GM19452 (cell line): ENCODE results near the gene GIMAP2.
A peak's percentile ranks its signal among the peaks of the same experiment; 100 is the strongest.
"Not testable (repeated sequence)": the region's sequence is repeated elsewhere in the genome, so short reads cannot be mapped to it uniquely, and the experiment has no call there.

Experiments
- ATAC-seq: cut with Tn5 transposase; IDR thresholded peaks from one replicate; pipeline ENCODE4 v1.9.1; 2021; ENCODE audit not compliant: unreplicated experiment

Gene GIMAP2

DNA sequence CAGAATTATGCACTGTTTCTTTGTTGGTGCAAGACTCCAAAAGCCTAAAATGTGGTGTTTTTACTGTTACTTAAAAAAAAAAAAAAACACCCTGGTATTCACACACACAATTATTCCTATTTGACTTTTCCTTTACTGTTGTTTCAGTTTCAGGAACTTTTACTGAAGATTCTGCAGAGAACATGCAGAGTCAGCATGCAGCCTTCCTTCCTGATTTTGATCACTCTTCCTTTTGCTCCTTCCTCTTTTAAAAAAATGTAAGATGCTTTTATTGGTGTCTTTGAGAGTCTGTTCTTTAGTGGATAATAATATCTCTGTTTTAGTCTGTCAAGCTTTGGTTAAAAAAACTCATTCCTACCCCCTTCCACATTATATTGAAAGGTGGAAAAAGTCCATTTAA is 9.2 kb upstream of the GIMAP2 start:
- ATAC-seq = not testable (repeated sequence)

DNA sequence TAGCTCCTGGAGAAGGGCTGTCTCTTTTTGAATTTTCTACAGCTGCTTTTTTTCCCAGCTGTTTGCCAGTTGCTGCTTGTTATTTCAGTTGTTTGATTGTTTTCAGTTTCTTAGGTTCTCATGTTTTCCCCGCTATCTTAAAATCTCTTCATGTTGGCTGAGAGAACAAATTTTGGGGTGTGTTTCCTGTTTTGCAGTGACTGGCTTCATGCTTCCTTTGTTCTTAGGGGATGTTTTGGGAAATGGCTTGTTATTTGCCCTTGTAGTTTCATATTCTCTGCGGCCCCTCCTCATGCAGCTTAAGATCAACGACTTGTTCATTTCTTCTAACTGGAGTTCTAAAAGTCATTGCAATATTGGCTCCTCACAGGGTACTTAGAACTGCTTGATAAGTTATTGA is 8.7 kb upstream of the GIMAP2 start:
- ATAC-seq = not testable (repeated sequence)

DNA sequence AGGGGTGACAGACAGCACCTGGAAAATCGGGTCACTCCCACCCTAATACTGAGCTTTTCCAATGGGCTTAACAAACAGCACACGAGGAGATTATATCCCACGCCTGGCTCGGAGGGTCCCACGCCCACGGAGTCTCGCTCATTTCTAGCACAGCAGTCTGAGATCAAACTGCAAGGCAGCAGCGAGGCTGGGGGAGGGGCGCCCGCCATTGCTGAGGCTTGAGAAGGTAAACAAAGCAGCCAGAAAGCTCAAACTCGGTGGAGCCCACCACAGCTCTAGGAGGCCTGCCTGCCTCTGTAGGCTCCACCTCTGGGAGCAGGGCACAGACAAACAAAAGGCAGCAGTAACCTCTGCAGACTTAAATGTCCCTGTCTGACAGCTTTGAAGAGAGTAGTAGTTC is 6.9 kb upstream of the GIMAP2 start:
- not testable (repeated sequence) for ATAC-seq

DNA sequence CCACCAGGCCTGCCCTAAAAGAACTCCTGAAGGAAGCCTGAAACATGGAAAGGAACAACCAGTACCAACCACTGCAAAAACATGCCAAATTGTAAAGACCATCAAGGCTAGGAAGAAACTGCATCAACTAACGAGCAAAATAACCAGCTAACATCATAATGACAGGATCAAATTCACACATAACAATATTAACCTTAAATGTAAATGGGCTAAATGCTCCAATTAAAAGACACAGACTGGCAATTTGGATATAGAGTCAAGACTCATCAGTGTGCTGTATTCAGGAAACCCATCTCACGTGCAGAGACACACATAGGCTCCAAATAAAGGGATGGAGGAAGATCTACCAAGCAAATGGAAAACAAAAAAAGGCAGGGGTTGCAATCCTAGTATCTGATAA is 5.1 kb upstream of the GIMAP2 start:
- not testable (repeated sequence) for ATAC-seq

DNA sequence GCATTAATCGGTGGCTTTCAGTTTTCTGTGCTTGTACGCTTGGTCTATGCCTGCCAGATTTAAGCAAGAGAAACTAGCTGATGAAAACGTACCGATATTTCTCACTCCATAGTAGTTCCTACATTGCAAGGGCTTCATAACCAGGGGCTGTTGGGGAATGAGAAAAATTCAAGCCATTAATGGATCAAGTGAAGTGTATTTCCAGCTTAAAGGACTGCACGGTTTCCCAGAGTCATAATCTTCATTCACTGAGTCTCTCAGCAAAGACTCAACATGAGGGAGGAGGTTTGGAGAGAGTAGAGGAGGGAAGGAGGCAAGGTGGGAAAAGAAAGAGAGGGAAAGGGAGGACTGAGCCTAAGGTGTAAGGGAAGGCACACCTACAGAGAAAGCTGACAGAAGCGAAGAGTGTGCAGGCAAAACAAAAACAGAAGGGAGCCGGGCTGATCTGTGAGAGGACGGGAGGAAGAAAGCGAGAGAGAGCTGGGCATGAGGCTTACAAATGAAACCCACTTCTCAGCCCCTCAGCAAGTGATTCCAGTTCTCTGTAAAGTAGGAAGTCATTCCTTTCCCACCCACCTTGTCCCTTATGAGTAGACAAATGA is 625 bp downstream of the GIMAP2 start:
- peak; percentile 43 for ATAC-seq

DNA sequence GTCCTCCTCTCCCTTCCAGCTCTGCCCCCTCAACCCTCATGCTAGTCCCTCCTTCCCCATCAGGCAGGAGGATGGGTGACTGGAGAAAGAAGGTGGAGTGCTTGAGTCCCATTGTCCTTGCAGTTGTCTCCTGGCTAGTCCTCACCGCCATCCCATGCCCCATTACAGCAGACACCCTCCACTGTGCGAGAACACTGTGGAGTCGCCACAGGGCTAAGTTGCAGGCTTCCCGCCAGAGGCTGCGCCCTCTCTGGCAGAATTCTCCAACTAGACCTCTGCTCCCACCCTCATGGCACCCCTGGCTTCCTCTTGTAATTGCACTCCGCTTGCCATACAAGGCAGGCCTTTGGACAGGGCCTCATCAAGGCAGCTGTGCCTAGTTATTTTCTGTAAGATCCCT is 3.1 kb downstream of the GIMAP2 start:
- no peak for ATAC-seq

DNA sequence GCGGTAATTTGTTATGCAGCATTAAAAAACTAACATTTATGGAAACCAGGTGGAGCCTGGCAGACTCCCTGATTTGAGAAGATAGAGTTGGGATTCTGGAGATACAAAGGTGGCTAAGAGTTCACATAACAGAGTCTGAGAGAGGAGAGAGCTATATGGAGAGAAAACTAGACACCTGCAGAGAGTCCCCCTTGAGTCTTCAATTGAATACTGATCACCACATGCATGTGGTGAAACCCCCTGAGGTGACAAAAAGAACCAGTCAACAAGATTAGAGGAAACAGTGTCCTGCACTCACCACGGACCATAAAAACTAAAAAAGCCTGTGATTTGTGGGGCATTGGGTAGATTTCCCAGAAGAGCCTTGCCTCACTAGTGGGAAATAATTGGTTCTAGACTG is 10.1 kb downstream of the GIMAP2 start:
- no peak for ATAC-seq

DNA sequence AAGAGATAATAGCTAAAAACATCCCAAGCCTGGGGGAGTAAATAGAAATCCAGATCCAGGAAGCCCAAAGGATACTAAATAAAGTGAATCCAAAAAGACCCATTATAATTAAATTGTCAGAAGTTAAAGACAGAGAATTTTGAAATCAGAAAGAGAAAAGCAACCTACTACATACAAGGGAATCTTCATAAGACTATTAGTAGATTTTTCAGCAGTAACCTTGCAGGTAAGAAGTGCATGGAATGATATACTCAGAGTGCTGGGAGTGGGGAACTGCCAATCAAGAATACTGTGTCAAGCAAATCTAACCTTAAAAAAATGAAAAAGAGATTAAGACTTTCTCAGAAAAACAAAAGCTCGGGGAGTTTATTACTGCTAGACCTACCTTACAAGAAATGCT is 17.7 kb downstream of the GIMAP2 start:
- ATAC-seq = no peak

DNA sequence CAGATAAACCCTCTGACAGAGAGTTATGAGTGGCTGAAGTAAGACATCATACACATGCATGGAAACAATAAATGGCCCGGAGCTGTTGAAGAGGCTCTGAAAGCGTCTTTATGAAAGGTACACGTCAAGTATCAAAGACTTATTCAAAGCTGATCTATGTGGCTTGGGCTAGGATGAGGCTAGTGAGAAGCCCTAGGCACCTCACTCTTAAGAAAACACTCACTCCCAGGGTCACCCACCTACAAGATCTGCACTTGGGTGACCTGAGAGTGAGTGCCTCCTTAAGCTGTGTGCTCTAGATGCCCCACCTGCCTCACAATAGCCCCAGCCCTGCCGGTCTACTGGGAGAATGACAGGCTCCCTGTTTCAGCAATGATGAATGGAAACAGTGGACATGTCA is 29.8 kb downstream of the GIMAP2 start:
- ATAC-seq = no peak

DNA sequence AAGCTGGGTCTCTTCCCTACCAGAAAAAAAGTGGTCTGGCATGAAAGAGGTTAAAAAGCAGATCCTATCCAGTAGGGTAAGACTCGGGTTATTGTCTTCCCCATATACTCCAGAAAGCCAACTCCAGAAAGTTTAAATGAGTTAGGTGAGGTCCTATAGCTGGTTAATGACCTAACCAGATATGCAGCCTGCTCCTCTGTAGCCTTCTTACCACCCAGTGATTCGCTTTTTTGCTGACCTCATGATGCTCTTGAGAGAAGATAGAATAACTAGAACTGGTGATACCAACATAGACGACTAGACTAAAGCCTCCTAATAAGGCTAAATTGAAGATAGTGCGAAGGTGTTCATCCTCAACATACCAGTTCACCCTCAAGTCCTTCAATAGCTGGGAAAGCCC is 30.2 kb downstream of the GIMAP2 start:
- no peak for ATAC-seq

DNA sequence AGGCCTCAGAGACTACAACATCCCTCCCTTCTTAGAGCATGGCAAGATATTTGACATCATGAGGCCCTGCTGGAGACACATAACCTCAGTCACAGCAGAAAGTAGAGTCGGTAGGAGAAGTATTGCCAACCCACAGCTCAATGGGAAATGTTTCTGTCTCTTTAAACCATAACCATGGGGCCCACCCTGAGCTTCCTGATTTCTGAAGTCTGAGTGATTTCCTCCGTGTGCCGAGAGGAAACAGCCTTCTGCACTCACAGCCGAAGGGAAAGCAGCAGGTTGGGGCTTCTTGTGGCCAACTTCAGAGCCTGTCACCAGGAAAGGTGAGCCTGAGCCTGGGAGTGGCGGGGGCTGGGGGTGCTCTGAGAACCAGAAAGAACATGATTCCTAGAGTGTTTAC is 30.9 kb downstream of the GIMAP2 start, which contains the start of gene GIMAP1:
Gene GIMAP1 (plus strand): TSS at position 246 of the 400 bp plus-strand sequence. CDS start 2,435 bp downstream, outside the sequence.
- no peak for ATAC-seq

DNA sequence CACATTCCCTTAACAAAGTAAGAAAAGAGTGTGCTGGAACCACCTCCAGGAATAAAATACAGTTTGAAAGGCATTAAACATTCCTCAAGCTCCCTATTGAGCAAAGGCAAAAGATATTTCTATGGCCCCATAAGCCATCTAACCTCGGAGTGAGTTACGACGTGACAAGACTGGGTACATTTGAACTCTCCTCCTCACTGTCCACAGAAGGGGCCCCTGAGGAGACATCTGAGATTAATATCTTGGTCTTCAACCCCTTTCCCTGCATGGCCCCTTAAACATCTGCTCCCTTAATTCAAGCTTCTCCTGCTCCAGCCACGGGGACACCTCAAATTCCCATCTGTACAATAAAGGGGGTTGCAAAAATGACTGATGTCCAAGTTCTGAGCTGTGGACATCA is 31.4 kb downstream of the GIMAP2 start:
- no peak for ATAC-seq

DNA sequence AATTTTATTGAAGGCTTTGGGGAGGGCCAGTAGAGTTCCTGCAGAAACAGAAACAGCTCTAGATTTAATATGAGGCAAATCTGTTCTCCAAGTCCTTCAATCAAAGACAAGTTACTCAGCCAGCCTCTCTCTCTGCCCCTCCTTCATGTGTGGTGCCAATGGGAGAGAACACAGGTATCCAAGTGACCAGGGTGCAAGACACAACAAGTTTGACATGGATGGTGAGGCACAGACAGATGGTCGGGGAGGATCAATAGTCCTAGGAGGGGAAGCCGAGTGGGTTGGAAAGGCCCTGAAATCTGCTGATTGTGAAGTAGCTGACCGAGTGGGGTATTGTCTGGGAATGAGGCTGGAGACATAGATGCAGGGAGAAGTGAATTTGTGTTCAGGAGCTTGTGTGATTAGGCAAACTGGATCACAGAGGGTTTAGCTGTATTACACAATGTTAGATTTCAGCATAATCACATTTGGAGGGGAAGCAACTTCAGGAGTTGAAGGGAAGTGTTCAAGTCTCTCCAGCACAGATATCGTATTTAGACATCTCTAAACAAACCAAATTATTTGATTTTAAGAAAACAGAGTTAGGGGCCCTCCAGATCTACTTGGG is 32.4 kb downstream of the GIMAP2 start:
- no peak for ATAC-seq

DNA sequence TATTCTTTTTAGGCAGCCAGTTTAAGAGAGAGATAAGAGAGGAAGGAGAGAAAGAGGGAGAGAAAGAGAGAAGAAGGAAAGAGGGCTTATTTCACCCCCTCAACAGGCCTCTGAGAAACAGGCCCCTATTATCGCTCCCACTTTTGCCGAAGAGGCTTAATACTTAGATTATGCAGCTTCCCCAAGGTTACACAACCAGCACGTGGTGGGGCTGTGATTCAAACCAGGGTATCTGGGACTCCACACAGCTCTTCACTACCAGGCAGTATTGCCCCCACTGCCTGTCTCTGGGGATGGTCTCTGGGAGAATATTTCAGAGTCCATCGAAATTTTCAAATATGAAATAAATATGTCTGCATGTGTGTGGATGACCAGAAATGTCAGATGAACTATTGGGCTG is 33.9 kb downstream of the GIMAP2 start:
- no peak for ATAC-seq

DNA sequence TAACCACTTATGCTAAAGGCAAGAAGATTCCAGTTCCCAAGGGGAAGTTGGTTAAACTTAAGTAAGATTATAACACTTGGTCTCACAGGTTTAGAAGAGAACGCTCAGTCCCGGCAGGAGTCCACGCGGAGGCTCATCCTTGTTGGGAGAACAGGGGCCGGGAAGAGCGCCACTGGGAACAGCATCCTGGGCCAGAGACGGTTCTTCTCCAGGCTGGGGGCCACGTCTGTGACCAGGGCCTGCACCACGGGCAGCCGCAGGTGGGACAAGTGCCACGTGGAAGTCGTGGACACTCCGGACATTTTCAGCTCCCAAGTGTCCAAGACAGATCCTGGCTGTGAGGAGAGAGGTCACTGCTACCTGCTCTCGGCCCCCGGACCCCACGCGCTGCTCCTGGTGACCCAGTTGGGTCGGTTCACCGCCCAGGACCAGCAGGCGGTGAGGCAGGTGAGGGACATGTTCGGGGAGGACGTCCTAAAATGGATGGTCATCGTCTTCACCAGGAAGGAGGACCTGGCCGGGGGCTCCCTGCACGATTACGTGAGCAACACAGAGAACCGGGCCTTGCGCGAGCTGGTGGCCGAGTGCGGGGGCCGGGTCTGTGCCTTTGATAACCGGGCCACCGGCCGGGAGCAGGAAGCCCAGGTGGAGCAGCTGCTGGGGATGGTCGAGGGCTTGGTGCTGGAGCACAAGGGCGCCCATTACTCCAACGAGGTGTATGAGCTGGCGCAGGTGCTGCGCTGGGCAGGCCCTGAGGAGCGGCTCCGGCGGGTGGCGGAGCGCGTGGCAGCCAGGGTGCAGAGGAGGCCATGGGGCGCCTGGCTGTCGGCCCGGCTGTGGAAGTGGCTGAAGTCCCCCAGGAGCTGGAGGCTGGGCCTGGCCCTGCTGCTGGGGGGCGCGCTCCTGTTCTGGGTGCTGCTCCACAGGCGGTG is 34.7 kb downstream of the GIMAP2 start:
- no peak for ATAC-seq

DNA sequence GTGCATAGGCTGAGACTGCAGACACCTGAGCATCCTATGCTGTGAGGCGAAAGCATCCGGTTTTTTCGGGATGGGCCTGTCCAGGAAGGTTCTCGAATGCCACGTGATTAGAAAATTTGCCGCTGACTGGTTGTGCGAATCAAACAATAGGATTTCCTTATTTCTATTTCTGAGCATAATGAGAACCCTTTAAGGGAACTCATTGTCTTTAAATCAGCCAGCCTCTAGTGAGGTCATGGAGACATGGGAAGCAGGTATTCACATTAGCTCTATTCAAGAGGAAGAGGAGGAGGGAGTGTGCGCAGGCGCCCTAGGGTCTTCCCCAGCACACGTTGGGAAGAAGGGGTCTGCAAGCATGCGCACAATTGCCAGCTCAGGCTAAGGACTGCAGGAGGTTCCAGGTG is 36.5 kb downstream of the GIMAP2 start:
- ATAC-seq = no peak

DNA sequence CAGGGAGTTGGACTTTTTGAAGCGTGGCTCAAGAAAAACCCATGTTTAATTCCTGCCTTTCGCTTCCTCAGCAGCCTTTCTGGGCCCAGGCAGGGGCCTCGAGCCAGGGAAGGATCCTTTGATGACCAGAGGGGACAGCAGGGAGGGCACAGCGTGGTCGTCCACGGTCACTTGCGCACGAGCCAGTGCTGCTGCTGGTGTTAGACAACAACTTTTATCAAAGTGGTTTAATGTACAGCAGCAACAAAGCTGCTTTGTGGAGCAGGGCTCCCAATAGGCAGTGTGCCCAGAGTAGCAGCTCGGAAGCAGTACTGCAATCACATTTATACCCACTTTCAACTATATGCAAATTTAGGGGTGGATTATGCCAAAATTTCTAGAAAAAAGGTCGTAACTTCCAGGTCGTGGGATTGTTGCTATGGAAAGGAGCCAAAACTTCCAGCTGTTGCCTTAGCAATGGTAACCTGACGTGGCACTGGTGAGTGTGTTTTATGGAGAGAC is 37.0 kb downstream of the GIMAP2 start:
- ATAC-seq = no peak

DNA sequence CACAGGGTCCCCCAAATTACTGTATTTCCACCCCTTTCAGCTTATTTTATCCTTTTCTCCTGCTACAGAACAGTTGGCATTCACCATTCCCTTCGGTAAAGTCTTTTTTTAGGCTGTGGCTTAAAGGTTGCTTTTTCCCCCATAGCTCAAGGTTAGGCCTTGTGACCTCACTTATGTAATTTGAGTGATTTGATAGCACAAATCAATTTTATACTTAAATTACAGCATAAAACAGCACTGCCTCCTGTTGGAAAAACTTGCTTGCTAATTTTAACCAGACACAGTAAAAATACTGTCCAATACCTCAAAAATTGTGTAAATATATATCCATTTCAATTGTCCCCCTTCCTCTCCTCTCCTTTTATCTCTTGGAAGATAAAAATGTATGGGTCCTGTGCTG is 38.0 kb downstream of the GIMAP2 start:
- no peak for ATAC-seq

DNA sequence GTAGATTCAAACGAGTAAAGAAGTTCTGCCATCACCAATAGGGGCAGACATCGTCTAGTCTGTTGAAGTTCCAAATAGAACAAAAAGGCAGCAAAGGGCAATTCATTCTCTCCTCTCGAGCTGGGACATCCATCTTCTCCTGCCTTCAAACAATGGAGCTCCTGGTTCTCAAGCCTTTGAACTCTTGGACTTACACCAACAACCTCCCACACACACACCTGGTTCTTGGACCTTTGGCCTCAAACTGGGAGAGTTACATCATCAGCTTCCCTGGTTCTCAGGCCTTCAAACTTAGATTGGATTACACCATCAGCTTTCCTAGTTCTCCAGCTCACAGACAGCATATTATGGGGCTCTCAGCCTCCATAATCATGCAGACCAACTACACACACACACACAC is 41.9 kb downstream of the GIMAP2 start:
- no peak for ATAC-seq

DNA sequence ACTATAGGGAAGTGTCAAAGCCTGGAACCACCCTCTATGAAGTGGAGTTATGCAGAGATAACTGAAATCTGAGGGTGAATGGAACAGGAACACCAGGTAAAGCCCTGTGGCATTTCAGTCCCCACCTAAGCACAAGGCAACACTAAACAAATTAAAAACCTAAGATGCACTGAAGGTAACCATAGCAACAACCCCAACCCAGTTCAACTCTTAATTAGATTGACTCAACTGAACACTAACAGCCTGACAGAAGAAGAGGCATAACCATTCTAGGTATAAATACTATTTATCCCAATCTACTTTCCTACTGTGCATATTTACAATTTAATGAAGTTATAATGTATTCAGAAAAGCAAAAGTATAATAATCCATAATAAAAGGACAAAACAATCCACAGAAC is 42.5 kb downstream of the GIMAP2 start:
- ATAC-seq = no peak

DNA sequence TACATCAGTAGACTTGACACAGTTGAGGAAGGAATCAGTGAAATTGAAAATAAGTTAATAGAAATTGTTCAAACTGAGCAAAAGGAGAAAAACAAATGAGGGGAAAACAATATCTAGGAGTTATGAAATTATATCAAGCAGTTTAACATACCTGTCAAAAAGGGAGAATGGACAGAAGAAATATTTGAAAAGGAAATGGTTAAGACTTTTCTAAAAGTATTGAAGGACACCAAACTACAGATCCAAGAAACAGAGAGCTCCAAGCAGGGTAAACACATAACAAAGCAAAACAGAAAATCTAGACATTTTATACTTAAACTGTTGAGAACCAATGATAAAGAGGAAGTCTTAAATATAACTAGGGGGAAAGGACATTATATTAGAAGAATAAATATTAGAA is 43.1 kb downstream of the GIMAP2 start:
- no peak for ATAC-seq

DNA sequence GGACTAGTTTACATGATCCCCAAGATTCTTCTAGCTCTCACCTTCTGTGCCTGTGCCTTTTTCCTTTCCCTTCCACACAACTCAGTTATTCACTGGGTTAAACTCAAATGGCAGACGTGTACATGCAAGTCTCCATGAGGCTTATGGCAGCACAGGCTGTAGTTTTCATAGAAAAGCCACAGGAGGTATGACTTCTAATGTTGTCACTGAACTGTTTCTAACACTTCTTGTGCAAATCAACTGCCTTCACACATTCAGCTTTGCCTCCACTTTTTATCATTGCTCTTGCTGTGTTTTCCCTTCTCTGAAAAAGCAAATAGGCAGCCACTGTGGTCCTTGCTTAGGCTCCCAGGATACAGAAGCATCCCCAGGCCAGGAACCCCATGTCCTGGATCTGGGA is 46.4 kb downstream of the GIMAP2 start:
- no peak for ATAC-seq
